Measurements from ENCODE around the gene STK32B.

DNA sequence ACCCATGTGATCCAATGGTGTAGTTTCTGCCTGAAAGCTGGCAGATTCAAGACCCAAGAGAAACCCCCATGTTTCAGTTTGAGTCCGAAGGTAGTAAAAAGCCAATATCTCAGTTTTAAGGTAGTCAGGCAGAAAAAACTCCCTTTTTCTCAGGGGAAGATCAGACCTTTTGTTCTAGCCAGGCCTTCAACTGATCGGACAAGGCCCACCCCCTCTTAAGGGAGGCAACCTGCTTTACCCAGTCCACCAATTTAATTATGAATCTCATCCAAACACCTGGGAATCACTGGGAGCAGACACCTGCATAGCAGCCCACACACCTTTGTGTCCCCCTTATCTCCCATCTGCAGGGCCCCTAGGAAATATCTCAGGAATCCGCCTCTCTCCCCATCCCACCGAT lies 322.0 kb downstream of the STK32B start:
- TF ChIP-seq GABPA (IDR thresholded peaks at IDR 0.05 in 1 of 2, conservative IDR thresholded peaks at IDR 0.05 in 1 of 2) (no peak), TAF1 (conservative IDR thresholded peaks at IDR 0.05) (no peak), JUND (IDR thresholded peaks at IDR 0.05) (no peak), SP1 (IDR thresholded peaks at IDR 0.05) (no peak), YY1 (IDR thresholded peaks at IDR 0.05) (no peak), NR2F2 (IDR thresholded peaks at IDR 0.05) (no peak), RAD21 (IDR thresholded peaks at IDR 0.05) (no peak), EGR1 (IDR thresholded peaks at IDR 0.05; ENCODE audit: low read depth in 2 of 2) (no peak)
- TF ChIP-seq, protein P1, sequence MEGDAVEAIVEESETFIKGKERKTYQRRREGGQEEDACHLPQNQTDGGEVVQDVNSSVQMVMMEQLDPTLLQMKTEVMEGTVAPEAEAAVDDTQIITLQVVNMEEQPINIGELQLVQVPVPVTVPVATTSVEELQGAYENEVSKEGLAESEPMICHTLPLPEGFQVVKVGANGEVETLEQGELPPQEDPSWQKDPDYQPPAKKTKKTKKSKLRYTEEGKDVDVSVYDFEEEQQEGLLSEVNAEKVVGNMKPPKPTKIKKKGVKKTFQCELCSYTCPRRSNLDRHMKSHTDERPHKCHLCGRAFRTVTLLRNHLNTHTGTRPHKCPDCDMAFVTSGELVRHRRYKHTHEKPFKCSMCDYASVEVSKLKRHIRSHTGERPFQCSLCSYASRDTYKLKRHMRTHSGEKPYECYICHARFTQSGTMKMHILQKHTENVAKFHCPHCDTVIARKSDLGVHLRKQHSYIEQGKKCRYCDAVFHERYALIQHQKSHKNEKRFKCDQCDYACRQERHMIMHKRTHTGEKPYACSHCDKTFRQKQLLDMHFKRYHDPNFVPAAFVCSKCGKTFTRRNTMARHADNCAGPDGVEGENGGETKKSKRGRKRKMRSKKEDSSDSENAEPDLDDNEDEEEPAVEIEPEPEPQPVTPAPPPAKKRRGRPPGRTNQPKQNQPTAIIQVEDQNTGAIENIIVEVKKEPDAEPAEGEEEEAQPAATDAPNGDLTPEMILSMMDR (IDR thresholded peaks at IDR 0.05; ENCODE audit: low read depth, low read length, missing input control): no peak
- TF ChIP-seq, protein P2, sequence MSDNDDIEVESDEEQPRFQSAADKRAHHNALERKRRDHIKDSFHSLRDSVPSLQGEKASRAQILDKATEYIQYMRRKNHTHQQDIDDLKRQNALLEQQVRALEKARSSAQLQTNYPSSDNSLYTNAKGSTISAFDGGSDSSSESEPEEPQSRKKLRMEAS (IDR thresholded peaks at IDR 0.05): no peak
- TF ChIP-seq, protein P3, sequence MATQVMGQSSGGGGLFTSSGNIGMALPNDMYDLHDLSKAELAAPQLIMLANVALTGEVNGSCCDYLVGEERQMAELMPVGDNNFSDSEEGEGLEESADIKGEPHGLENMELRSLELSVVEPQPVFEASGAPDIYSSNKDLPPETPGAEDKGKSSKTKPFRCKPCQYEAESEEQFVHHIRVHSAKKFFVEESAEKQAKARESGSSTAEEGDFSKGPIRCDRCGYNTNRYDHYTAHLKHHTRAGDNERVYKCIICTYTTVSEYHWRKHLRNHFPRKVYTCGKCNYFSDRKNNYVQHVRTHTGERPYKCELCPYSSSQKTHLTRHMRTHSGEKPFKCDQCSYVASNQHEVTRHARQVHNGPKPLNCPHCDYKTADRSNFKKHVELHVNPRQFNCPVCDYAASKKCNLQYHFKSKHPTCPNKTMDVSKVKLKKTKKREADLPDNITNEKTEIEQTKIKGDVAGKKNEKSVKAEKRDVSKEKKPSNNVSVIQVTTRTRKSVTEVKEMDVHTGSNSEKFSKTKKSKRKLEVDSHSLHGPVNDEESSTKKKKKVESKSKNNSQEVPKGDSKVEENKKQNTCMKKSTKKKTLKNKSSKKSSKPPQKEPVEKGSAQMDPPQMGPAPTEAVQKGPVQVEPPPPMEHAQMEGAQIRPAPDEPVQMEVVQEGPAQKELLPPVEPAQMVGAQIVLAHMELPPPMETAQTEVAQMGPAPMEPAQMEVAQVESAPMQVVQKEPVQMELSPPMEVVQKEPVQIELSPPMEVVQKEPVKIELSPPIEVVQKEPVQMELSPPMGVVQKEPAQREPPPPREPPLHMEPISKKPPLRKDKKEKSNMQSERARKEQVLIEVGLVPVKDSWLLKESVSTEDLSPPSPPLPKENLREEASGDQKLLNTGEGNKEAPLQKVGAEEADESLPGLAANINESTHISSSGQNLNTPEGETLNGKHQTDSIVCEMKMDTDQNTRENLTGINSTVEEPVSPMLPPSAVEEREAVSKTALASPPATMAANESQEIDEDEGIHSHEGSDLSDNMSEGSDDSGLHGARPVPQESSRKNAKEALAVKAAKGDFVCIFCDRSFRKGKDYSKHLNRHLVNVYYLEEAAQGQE (IDR thresholded peaks at IDR 0.05): no peak
- TF ChIP-seq, protein P4, sequence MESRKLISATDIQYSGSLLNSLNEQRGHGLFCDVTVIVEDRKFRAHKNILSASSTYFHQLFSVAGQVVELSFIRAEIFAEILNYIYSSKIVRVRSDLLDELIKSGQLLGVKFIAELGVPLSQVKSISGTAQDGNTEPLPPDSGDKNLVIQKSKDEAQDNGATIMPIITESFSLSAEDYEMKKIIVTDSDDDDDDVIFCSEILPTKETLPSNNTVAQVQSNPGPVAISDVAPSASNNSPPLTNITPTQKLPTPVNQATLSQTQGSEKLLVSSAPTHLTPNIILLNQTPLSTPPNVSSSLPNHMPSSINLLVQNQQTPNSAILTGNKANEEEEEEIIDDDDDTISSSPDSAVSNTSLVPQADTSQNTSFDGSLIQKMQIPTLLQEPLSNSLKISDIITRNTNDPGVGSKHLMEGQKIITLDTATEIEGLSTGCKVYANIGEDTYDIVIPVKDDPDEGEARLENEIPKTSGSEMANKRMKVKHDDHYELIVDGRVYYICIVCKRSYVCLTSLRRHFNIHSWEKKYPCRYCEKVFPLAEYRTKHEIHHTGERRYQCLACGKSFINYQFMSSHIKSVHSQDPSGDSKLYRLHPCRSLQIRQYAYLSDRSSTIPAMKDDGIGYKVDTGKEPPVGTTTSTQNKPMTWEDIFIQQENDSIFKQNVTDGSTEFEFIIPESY (IDR thresholded peaks at IDR 0.05): no peak

Data from liver (tissue), 3 donors.